HG02885 (cell line): ENCODE data around the gene USP28.
"Not testable (repeated sequence)": the region's sequence is repeated elsewhere in the genome, so short reads cannot be mapped to it uniquely, and the experiment has no call there.

Experiments
- ATAC-seq: cut with Tn5 transposase; IDR thresholded peaks from one replicate; pipeline ENCODE4 v1.9.1; 2021; ENCODE audit warnings: mild to moderate bottlenecking; ENCODE audit not compliant: unreplicated experiment, poor library complexity

Gene USP28

GRCh38 chr11:113840932-113841664 lies 34.3 kb downstream of the USP28 start:
- peak; percentile 43 for ATAC-seq

DNA sequence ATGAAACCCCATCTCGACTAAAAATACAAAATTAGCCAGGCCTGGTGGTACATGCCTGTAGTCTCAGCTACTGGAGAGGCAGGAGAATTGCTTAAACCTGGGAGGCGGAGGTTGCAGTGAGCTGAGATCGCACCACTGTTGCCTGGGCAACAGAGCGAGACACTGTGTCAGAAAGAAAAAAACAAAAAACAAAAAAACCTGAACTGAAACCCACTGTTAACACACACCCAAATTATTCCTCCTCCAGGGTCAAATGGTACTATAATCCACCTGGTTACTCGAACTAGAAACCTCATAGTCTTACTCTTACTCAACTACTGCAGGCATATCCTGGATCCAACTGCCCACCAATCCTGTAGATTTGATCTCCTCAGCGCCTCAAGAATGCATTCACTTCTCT lies 35.5 kb downstream of the USP28 start:
- peak; percentile 88 for ATAC-seq

DNA sequence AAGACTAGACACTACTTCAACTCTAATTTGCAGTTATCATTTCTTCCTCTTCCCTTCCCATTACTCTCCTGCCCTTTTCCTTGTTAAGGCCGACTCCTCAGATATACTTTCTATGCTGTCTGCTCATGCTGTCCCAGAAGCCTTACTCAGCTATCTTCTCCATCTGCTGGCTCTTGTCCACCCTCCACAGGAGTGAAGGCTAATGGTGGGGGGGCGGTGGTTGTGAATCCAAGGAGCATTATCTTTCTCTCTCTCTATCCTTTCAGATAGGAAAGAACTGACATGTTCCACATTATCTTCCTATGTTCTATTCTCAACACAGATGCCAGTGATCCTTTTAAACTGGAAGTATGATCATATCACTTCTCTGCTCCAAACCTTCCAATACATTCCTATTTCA lies 37.4 kb downstream of the USP28 start:
- ATAC-seq = no peak

DNA sequence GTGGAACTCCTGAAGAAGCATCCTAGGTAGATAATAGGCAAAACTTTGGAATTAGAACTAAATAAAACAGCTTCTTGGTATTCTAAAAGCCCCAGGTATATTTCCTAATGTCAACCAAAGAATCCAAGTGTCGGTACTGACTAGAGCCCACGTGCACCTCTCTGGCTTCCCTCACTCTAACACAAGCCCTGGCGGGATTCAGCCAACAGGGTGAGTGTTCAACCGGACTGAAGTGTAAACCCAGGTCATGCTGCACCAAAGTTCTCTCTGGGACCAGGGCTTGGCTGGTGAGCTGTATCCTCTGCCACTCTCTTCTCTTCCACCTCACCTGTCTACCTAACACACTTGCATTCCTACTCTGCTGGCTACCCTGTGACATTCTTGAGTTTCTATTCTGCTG lies 40.1 kb downstream of the USP28 start:
- ATAC-seq = no peak

GRCh38 chr11:113833151-113833550 lies 42.2 kb downstream of the USP28 start:
- no peak for ATAC-seq

DNA sequence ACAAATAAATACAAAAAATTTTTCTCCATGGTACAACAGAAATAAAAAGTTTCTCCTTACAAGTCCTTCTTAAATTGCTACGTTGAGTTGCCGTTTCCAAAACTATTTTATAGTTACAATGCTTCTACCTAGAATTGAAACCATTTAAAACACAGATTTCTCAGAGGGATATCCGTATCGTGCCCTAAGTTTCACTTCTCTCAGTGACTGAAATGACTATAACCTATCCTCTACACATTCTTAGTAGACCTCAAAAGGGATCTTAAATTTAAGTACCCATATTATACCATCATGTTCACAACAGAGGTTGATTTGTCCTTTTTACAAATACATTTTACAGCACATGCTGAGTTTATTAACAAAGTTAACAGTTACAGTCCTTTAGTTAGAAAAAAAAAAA lies 44.1 kb downstream of the USP28 start:
- ATAC-seq = peak; percentile 94

GRCh38 chr11:113829751-113830150 lies 45.6 kb downstream of the USP28 start:
- ATAC-seq = no peak

DNA sequence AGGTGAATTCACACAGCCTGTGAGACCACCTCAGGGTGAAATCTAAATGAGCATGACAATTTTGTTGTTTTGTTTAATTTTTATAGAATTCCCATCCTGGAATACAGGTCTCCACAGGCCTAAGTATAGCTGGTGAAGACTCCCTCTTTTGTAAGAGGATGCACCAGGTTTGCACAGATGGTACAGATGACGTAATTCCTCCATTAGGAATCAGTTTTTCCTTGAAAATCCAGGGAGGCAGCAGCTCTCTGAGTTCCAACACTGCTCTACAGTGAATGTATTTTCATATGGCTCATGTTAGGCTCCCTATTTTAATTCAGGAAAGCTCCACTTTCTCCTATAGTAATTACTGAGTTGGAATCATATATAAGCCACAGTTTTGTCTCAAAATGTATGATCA lies 47.2 kb downstream of the USP28 start:
- ATAC-seq = no peak

DNA sequence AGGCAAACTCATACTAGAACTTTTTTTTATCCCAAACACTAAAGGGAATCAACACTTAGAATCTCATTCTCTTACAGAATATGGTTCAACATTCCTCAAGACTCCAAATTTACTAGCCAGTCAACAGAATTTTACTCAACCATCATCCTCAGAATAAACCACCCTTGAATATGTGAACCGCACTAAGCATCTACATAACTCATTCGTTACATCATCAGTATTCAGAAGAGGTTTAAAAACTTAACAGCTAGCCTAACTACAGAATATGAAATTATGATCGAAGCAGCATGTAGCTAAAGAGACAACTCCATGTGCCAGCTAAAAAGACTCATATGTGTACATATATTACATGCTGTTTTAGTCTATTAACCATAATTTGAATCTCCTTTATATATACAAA lies 47.9 kb downstream of the USP28 start:
- ATAC-seq = no peak

DNA sequence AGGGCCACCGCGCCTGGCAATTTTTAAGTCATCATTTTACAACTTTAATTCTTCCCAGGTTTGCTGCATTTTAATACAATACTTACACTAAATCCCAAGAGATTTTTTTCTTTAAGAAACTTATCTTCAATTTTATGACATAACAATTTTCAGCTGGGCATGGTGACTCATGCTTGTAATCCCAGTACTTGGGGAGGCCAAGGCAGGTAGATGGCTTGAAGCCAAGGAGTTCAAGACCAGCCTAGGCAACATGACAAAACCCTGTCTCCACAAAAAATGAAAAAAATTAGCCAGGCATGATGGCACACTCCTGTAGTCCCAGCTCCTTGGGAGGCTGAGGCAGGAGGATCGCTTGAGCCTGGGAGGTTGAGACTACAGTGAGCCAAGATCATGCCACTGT lies 56.9 kb downstream of the USP28 start:
- no peak for ATAC-seq

GRCh38 chr11:113817626-113818025 lies 57.7 kb downstream of the USP28 start:
- no peak for ATAC-seq

GRCh38 chr11:113817162-113817561 lies 58.2 kb downstream of the USP28 start:
- ATAC-seq = no peak

DNA sequence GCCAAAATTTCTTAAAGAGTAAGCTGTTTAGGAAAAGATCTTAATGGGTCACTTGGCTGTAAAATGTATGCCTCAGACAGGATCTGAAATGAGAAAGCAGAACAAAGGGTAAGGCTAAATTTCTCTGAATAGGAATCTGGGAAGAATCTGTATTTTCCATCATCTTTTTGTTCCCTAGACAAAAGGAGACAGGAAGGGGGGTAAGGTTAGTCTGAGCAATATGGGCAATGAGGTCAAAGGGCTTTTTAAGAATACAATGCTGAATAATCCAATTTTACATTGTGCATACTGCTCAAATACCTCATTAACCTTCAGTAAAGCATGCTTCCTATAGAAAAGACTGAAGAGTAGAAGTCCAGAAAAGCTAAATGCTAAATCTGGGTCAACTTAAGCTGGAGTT lies 61.2 kb downstream of the USP28 start:
- ATAC-seq = no peak

- ATAC-seq = no peak
These were observed 66.4 kb downstream of the USP28 start for GRCh38 chr11:113808931-113809330.

DNA sequence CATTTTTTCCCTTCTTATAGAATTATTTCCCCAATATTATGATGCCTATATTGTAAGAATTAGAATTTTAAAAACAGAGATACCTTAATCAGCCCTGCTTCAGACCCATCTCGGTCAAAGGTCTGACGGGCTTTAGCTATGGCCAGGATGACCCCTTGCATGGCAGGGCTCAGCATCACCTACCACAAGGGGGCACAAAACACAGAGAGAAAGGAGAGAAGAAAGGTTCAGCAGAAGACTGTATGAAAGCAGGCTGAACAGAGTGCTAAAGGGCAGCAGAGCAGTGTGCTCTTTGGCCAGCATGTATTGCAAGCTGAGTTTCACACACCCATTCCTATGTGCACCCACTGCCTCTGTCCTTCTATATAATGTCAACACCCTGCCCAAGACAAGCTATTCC lies 69.0 kb downstream of the USP28 start:
- no peak for ATAC-seq

- ATAC-seq = no peak
These were observed 69.7 kb downstream of the USP28 start for GRCh38 chr11:113805640-113806039.

GRCh38 chr11:113802621-113803020 lies 72.8 kb downstream of the USP28 start:
- ATAC-seq = no peak

GRCh38 chr11:113796663-113797259 lies 78.6 kb downstream of the USP28 start:
- no peak for ATAC-seq

DNA sequence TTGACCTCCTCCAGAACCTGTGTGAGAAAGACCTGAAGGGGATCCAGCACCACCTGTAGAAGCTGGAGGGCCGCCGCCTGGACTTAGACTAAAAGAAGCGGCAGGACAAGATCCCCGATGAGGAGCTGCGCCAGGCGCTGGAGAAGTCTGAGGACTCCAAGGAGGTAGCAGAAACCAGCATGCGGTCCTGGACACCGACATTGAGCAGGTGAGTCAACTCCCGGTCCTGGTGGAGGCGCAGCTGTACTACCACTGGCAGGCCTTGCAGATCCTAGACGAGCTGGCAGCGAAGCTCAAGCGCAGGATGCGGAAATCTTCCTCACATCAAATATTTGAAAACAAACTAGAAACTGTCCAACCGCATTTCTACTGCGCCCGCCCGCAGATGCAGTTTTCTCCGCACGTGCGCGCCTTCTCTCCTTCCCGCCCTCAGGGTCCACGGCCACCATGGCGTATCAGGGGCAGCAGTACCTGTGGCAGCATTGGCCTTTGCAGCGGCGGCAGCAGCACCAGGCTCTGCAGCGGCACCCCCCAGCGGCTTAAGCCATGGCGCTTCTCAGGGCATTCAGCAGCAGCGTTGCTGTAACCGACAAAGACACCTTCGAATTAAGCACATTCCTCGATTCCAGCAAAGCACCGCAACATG lies 85.6 kb downstream of the USP28 start:
- no peak for ATAC-seq

- not testable (repeated sequence) for ATAC-seq
These were observed 86.4 kb downstream of the USP28 start for GRCh38 chr11:113789016-113789415.

DNA sequence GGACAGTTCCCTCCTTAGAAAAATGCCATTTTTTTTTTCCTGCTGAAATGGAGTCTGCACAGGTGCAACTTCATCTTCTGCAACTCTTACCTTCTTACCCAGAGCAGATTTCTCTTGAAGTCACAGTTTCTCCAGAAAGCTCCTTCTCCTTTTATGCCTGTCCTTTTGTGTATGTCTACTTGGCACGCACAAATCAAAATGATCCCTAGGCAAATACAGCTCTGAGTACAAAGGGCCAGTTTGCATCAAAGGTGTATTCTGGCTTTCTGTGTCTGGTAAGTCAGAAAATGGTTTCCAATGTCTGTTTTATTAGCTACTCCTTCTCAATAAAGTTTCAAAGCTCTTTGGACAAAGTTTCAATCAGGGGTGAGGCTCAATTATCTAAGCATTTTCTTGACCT lies 93.2 kb downstream of the USP28 start:
- ATAC-seq = no peak

DNA sequence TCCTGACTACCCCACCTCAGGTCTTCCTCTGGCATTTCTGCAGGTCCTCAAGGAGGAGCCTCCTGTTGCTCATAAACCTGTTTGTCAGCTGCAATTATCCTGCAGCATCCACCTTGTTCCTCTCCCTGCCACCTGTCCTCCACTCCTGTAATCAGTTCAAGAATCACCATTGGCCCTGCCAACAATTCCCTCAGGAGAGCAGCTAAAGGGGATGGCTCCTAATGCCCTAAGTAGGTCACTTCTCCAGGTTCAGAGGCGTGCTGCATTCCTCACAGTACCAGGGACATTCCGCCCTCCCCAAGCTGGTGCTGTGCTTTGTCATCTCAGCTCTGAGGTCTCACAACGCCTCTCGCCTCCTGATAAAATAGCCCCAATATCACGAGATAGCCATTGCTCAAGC lies 93.7 kb downstream of the USP28 start:
- no peak for ATAC-seq
